NCI-H526 (cell line): ENCODE data around the gene GAL3ST3.
"Not testable (repeated sequence)": the region's sequence is repeated elsewhere in the genome, so short reads cannot be mapped to it uniquely, and the experiment has no call there.

Source experiments
- DNase-seq, 2 experiments: peaks; one replicate each; lab custom pipeline; 2025; lab: John Stamatoyannopoulos, UW

GAL3ST3 gene

DNA sequence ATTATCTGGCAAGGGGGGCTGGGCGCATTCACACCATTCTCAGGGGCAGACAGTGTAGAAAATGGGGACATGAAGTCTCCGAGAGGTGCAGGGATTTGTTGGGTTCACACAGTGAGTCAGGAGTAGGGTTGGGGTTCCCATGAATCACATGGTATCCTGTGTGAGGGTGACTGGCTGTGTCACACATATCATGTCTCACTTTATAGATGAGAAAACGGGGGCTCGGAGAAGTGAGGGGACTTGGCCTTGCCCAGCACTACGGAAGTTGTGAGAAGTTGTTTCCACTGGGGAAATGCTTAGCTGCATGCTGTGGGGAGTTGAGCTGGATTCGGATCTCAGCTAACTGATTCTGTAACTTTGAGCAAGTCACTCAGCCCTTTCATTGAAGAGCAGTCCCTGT is 4.2 kb downstream of the GAL3ST3 start:
- DNase-seq: no peak

DNA sequence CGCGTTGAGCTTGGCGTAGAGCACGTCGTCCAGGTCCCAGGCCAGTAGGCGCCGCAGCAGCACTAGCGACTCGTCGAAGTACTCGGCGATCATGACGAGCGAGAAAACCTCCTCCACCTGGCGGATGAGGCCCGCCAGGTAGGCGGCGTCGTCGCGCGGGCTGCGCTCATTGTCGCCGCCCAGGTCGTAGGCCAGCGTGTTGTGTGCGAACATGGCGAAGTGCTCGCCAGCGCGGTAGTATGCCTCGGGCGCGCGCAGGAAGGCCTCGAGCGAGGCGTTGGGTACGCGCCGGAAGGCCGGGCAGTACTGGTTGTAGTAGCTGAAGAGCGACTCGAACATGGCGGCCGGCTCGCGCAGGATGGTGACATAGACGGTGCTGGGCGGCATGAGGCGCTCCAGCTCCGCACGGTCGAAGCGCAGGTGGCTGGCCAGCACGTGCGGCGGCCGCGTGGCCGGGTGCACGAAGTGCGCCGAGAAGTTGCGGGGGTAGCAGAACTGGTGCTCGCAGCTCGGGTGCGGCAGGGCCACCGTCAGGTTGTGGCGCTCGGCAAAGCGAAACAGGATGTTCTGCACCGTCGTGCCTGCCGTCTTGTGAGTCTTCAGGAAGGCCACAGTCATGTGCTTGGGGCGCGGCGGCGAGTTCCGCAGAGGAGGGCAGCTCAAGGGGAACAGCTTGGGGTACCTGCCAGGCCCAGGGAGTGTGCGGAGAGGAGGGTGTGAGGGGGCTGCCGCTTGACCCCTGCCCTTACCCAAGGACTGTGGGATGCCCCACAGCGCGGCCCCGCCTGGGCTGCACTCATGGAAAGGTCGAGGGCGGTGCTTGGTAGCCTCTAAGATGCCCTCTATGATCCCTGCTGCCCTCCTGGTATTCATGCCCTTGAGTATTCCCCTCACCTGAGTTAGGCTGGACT is 5.7 kb downstream of the GAL3ST3 start:
- no peak for DNase-seq

DNA sequence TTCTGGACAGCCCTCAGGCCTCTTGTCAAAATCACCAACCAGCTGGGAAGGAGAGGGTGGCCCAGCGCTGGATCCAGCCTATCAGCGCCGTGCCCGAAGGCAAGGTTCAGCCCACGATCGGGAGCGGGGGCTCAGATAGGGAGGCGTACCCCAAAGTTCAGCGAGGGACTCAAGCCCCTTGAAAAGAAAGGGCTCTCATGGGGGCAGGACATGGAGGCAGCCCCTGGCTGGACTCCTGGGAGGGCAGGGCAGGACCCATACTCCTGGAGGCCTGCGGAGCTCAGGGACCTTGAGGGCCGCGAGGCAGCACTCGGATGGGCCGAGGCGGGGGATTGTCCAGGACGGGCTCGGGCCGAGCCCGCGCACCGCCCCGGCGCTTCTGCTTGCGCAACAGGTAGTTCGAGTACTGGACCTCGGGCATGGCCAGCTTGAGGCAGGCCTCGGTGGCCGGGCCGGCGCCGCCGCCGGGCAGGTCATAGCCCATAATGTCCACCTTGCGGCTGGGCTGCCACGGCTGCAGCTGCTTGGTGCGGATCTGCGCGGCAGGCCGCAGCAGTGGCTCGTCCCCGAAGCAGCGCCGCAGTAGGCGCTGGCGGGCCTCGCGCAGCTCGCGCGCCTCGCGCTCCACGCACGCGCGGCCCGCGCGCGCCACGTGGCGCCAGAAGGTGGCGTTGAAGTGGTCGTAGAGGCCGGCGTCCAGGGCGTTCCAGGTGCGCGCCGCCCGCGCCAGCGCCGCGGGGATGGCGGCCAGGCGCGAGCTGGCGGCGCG is 6.5 kb downstream of the GAL3ST3 start:
- no peak for DNase-seq

DNA sequence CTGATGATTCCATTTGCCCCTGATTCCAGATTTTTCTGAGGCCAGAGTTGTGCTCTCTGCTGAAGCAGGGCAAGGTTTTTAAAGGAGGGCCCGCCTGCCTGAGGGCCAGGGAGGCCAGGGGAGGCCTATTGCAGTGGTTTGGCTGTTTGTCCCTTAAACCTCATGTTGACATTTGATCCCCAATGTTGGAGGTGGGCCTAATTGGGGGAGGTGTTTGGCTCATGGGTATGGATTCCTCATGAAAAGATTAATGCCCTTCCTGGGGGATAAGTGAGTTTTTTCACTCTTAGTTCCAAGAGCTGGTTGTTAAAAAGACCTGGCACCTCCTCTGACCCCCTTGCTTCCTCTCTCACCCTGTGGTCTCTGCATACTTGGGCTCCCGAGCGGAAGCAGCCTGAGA is 9.2 kb downstream of the GAL3ST3 start:
- no peak for DNase-seq

DNA sequence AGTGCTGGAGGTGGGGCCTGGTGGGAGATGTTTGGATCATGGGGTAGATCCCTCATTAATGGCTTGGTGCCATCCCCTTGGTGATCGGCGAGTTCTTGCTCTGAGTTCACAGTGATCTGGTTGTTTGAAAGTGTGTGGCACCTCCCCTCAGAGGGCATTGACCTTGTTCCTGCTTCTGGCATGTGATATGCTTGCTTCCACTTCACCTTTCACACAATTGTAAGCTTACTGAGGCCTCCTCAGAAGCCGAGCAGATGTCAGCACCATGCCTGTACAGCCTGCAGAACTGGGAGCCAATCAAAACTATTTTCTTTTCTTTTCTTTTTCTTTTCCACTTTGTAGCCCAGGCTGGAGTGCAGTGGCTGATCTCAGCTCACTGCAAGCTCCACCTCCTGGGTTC is 11.6 kb downstream of the GAL3ST3 start:
- no peak for DNase-seq

DNA sequence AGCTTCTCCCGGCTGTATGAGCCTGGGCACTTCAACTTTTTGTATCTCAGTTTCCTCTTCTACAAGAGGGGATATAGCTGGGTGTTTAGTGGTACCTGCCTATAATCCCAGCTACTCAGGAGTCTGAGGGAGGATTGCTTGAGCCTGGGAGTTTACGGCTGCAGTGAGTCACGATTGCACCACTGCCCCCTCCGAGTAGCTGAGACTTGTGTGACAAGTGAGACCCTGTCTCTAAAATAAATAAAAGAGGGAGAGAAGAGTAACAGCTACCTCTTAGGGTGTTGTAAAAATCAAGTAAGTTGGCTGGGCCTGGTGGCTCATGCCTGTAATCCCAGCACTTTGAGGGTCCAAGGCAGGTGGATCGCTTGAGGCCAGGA is 12.6 kb downstream of the GAL3ST3 start:
- DNase-seq: no peak

DNA sequence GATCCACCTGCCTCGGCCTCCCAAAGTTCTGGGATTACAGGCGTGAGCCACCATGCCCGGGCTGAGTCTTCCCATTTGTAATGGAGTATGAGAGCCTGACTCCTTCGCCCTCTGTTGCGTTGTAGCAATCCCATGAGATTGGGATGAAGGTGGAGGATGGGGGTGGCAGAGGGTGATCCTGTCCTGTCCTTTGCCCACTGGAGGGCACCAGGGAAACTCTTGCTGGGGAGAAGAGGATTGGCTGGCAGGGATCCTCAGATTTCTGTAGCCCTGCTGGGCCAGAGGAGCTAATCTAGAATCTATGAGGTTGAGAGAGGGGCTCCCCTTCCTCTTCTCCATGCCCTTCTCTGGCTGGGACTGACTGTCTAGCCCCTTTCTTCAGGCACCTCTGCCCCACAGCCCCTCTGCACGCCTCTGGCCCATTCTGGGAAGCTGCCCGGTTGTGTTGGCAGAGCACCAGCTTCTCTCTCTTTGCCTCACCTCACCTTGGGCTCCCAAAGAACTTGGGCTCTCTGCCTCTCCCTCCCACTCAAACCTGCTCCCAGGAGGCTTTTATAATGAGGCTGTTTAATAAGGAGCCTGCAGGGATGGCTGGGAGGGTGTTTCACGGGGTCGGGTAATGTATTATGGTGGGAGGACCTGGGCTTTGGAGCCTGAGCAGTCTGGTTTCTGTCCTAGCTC is 13.2 kb downstream of the GAL3ST3 start:
- no peak for DNase-seq

DNA sequence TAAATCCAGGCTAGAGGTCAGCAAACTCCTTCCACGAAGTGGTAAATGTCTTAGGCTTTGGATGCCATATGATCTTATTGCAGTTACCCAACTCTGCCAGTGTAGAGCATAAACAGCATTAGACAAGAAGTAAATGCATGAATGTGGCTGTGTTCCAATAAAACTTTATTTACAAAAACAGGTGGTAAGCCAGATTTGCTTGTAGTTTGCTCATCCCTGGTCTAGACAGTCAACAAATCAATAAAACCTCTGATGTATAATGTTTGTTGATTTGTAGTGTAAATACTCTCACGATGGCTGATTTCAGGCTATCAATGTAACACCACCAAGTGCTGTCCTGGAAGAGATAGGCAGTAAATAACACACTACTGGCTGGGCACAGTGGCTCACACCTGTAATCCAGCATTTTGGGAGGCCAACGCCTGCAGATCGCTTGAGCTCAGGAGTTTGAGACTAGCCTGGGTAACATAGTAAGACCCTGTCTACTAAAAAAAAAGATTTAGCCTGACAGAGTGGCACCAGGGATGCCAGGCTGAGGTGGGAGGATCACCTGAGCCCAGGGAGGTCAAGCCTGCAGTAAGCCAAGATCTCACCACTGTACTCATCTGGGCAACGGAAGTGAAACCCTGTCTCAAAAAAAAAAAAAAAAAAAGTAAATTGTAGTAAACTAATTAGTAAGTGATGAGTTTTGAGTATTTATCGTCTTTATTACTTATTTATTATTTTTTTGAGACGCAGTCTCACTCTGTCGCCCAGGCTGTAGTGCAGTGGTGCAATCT is 15.8 kb downstream of the GAL3ST3 start:
- DNase-seq: no peak

DNA sequence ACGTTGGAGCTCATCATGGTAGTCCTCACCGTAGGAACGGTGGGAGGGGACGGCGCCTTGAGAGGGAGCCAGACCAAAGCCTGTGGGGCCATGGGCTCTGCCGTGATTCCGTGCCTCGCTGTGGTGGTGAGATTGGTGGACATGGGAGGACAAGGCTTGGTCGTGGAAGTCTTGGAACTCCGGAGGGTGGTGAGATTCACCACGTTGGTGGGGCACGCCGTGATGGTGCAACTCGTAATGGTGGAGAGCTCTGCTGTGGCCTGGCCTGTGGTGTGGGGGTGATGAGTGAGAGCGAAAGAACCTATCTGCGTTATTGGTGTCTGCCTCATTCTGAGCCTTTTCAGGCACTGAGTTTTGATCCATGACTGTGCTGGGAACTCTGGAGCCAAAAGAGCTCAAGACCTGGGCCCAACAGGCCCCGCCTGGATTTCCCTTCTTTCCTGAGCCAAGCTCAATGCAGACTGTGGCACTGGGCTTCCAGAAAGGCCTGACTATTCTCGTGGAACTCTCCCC is 22.9 kb downstream of the GAL3ST3 start, which contains the start of gene CATSPER1:
Gene CATSPER1 (minus strand): TSS at position 463 of the 513 bp plus-strand sequence. CDS start 100 bp downstream, at position 363.
- no peak for DNase-seq

DNA sequence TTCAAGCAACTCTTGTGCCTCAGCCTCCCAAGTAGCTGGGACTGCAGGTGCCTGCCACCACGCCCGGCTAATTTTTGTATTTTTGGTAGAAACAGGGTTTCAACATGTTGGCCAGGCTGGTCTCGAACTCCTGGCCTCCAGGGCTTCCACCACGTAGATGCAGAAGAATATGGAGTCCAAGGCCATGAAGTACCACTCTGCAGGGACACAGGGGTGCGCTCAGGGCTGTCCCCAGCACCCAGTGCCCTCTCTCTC is 25.8 kb downstream of the GAL3ST3 start:
- not testable (repeated sequence) for DNase-seq

DNA sequence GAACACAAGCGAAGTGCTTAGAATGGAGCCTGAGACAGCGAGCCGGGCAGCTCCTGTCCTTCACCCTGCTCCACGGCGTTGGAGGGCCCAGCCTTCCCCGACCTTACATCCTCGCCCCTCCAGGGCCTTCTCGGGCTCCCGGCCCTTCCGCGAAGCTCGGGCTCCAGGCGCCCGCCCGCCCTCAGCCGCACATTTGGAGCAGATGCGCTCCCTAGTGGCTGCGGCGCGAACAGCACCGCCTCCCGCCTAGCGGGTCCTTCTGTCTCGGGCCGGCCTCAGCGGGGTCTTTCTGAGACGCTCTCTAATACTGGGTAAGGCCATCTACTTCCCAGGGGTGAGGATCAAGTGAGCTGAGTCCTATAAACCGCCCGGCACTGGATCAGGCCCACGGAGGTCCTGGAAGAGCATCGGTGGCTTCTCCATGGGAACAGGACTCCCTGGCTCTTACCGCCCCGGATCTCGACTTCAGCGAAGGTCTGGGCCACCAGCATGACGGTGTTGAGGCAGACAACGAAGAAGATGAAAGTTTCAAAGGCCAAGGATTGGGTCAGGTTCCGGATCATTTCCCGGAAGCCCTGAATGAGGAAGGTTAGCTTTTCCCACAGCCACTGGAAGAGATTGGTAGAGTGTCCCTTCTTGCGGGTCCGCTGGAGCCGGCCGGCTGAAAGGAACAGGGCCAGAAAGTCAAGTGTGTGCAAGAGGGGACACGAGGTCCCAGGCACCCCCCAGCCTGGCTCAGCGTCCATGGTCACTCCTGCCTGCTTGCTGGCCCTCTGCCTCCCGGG is 26.4 kb downstream of the GAL3ST3 start:
- peak; percentile 40 to 85 for DNase-seq

DNA sequence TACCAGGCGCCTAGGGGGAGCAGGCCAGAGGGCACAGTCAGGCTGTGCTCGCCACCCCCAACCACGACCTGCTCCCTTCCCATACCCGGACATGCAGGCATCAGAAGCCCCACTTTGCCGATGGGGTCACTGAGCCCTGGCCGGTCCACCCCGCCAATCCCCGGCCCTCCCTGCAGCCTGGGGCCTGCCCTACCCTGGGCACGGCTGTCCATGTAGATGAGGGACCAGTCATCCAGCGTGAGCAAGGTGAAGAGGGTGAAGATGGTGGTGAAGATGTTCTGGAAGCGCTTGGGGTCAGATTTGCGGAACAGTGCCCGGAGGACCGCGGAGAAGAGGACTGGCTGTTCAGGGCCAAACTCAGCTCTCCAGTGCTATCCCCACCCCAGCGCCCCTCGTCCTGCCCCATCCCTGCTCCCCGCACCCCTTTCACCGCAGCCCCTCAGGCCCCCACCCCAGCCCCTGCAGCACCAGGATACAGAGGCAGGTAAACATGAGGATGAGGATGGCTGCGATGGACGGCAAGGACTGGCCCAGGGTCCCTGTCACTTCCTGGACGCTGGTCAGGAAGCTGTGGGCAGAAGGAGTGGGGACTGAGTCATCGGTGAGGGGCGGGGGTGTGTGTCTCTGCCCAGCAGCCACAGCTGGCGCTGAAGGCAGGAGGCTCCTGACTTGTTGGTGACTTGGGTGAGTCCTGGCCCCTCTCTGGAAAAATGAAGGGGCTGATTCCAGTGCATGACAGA is 28.2 kb downstream of the GAL3ST3 start:
- no peak for DNase-seq

DNA sequence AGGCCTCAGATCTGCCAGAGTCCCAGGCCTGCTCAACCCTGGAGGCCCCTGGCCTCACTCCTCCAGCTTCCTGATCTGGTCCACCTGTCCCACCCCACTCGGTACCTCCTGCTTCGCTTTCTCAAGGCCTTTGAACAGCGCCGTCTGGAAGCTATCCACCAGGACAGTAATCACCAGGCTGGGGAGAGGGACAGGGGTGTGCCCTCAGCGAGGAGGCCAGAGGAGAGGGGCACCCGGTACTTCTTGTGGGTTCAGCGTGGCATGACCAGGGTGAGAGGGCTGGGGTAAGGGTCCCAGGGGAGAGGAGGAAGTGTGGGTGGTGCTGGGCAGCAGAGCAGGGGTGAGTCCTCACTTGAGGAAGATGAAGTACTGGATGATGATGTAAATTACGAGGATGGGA is 28.7 kb downstream of the GAL3ST3 start:
- no peak for DNase-seq

DNA sequence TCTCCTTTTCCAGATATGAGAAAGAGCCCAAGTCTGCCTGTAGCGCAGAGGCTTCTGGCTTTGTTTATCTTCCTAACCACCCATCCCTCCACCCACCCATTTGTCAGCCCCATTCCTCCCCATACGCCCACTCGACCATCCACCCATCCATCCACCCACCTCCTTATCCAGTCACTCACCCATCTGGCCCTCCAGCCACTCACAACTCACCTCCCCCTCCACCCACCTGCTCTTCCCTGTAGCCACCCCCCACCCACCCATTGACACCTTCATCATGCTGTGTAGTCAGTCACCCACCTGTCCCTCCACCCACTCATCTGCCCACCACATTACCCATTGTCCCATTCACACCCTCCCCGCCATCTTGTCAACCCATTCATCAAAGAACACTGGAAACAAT is 31.6 kb downstream of the GAL3ST3 start:
- no peak for DNase-seq

DNA sequence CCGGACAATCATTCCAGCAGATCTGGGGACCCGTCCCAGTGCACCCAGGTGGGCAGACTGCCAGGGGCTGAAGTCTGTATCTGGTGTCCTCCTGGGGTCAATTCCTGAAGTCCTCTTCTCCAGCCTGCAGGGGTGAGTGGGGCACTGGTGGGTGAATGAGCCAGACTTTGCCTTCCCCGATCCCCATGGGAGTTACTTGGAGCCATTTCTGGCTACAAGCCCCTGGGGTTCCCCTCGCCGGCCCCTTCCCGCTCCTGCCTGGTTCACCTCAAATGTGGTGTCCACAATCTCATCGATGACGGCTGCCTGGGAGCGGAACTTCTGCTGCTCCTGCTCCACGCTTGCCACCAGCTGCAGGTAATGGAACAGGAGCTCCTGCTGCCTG is 32.2 kb downstream of the GAL3ST3 start:
- DNase-seq: no peak

DNA sequence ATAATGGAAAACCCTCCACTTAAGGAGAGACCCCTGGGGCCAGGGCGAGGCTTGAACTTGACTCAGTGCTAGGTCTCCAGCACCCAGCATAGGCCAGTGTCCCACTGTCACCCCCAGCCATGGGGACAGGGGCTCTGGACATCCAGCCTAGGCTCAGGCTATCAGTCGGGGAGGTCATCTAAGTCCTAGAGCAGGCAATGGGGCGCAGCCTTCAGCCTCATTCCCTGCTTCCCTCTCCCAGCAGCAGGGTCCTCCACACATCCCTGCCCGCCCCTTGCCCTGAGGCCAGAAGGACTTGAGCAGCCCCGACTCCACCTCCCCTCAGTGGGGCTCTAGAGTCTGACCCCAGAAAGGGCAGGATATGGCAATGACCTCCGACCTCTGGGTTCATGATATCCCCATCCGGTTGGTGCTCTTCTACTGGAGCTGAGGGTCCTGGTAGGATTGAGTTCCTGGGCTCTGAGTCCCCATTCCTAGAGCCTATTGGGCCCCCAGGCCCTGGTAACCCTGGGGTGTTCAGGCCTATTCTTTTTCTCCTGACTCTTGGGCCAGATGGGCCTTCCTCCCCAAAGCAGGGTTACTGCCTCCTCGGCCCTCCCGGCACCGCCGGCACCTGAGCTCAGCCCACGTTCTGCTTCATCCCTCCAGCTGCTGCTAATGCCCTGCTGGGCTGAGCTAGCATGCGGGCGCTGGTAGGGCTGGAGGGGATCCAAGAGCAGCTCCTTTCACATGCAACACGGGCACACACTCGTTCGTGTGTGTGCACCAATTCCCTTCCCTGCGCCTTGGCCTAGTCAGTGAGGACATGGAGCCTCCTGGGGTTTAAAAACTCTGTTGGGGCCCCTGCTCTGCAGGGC is 32.8 kb downstream of the GAL3ST3 start:
- DNase-seq: no peak

DNA sequence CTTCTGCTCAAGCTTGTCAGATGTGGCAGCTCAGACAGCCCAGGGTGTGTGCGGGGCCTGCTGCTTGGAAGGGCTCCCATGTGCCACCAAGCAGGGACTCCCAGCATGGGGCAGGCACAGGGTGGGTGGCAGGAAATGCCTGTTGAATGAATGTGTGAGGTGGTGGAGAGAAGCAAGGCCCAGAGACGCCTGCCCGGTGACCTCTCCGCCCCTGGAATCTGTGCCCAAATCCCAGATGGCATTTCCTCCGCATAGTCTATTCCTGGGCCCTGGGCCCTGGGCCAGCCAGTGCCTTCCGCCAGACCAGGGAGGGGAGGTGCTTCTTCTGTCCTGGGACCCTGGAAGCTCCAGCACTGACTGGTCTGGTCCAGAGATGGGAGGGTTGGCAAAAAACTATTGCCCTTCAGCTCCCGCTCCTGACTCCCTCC is 33.5 kb downstream of the GAL3ST3 start:
- no peak for DNase-seq

DNA sequence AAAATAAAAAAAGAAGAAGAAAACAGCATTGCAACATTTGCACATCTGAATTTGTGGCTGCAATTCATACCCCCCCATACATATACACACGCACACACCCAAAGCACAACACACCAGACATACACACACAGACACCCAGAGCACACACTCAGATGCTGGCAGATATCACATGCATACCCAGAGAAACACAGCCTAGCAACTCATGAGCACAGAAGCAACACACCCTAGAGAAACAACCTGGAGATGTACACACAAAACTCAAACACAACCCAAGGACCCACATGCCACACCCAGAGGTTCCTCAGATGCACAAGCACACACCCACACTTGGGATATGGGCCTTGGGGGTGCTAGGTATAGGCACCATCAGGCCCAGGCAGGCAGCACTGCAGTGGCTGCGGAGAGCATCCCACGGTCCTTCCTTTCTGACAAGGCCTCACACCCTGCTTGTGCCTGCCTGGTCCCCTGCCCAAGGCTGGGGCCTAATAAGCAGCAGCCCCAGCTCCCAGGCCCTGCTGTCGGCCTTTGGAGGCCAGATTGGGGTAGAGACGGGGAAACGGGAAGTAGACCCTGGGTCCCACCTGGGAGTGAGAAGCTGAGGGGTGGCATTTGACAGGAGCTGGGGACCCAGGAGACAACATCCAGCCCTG is 34.0 kb downstream of the GAL3ST3 start:
- no peak for DNase-seq

DNA sequence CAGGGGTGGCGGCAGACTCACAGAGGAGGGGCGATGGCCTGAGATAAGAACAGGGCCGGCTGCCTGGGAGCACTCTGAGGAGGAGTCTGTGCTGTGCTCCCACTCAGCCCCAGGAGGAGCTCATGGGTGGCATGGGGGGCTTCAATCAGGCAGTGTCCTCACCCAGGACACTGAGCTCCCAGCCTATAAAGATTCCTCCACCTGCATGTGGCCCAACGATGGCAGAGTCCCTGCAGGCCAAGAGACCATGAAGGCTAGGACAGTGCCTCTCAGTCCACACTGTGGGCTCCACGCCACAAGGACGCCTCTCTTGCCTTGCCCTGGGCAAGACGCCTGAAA is 35.2 kb downstream of the GAL3ST3 start:
- DNase-seq: no peak
